SH-SY5Y (cell line): ENCODE results near the gene ZBED4.

Source experiments
- GATA2 ChIP-seq: IDR thresholded peaks from 2 replicates; pipeline ENCODE4 v1.6.1; 2011; ENCODE audit warnings: mild to moderate bottlenecking, low read depth, low read length
- GATA3 ChIP-seq: IDR thresholded peaks from 2 replicates; pipeline ENCODE4 v1.6.1; 2011; ENCODE audit warnings: low read depth, mild to moderate bottlenecking, low read length, moderate library complexity

The ZBED4 gene

GRCh38 chr22:49907807-49908206, 54.2 kb downstream of the ZBED4 start:
- no peak for TF ChIP-seq GATA3
- TF ChIP-seq GATA2 = no peak

- TF ChIP-seq GATA2 (no peak), GATA3 (no peak)
Observed at GRCh38 chr22:49909476-49910205, 56.0 kb downstream of the ZBED4 start.

DNA sequence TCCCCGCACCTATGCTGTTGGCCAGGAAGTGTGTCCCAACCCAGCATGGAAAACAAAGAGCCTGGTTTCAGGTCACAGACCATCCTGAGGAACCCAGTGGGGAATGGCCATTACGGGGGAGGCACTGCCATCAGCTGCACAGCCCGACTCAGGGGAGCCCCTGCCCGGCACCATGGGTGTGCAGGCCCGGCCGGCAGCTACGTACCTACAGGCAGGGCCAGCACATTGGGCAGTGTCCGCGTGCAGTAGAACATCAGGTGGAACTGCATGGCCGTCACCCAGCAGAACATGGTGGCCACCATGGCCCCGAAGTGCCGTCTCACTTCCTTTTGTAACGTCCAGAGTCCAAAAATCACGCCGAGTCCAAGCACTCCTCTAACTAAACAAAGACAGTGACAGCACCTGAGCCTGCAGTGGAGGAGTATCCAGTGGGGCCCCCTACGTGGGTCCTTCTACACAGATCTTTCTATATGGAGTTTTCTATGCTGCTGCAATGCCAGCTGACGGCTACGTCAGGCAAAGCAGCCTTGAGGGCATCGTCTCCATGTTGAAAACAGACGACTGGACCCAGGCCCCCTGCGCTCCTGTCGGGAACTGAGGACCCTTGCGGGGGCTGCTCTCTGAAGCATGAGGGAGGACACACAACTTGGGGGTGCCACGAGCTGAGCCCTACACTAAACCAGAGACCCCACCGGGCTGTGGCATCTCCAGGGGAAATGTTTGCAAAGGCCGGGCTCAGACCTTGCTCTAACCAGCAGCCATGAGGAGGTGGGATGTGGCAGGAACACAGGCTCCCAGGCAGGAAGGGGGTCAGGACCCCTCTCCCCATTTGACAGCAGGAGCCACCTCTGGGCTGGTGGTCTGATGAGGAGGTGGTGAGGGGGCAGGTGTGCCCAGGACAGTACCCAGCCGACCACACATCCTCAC, 56.8 kb downstream of the ZBED4 start:
- TF ChIP-seq GATA2 = no peak
- TF ChIP-seq GATA3 = no peak

- TF ChIP-seq GATA3 (no peak), GATA2 (no peak)
Observed at GRCh38 chr22:49911881-49912625, 58.4 kb downstream of the ZBED4 start.

DNA sequence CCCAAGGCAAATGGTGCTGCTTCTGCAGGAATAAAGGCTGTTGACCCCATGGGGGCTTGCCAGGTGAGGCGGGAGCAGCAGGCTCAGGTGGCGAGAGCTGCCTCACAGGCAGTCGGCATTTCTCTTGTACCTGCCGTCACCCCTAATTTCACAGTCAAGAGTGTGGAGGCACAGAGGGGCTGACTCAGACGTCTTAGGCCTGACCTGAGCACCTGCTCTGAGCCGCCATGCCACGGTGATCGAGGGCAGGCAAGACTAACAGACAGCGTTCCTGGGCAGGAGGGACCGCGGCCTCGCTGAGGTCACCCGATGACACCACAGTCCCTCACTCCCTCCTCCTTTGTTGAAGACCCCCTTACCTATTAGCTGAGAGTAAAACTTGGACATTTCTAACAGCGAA, 59.4 kb downstream of the ZBED4 start:
- TF ChIP-seq GATA3 = no peak
- TF ChIP-seq GATA2 = no peak

DNA sequence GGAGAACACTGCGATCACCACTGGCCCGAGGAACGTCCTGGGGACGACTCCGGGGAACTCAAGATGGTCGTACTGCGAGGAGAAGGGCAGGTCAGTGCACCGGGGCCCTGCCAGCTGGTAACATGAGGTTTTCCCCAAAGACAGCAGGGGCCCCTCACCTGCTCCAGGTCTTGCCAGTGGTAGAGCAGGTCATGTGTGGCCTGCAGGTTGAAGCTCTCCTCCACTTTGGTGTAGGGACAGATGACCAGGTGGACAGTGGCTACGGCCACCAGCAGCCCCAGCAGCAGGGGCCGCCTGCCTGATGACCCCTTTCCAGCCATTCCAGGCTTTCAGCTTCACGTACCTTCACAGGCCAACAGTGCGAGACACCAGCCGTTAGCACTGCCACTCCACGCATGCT, 59.8 kb downstream of the ZBED4 start:
- no peak for TF ChIP-seq GATA3
- no peak for TF ChIP-seq GATA2

- TF ChIP-seq GATA3 (no peak), GATA2 (no peak)
Observed at GRCh38 chr22:49914256-49914655, 60.6 kb downstream of the ZBED4 start.

GRCh38 chr22:49915610-49916009, 62.0 kb downstream of the ZBED4 start:
- TF ChIP-seq GATA3 (no peak), GATA2 (no peak)

- TF ChIP-seq GATA3 (no peak), GATA2 (no peak)
Observed at GRCh38 chr22:49916831-49917230, 63.2 kb downstream of the ZBED4 start.

- TF ChIP-seq GATA3 = no peak
- TF ChIP-seq GATA2 = no peak; the same call in 1 of the 2 replicates
Observed at GRCh38 chr22:49917974-49918910, 64.6 kb downstream of the ZBED4 start, which contains the start of the genes ALG12 and CRELD2. Gene ALG12, minus strand, starts transcription at chr22:49918438. Its CDS starts 4,673 bp downstream, at chr22:49913765. Gene CRELD2, plus strand, starts transcription at chr22:49918634. Its CDS starts 136 bp downstream, at chr22:49918770.

DNA sequence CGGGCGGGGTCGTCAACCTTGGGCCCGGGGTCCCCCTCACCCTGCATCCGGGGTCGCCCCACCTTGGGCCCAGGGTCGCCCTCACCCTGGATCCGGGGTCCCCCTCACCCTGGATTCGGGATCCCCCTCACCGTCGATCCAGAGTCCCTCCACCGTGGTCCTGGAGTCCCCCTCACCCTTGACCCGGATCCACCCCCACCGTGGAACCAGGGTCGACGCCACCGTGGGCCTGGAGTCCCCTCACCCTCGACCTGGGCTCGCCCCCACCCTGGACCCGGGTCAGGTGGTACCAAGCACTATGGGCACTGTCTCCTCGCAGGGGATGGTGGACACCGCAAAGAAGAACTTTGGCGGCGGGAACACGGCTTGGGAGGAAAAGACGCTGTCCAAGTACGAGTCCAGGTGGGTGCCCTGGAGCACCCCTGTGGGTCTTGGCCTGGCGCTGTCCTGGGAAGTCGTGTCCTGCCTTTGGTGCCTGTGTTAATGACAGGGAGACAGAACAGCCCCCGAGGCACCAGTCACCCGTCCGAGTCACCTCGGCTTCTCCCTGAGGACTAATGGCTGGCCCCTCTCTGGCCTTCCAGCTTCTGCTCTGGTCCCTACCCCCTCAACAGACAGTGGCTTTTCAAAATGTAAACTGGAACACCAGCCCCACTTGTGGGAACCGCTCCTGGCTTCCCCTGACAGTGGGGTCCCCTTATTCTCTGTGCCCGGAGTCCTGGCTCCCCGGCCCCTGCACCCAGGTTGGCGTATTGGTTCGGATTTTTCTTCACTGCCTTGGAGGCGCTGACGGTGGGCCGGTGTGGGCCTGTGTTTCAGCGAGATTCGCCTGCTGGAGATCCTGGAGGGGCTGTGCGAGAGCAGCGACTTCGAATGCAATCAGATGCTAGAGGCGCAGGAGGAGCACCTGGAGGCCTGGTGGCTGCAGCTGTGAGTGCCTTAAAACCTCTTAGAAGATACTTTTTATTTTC, 65.6 kb downstream of the ZBED4 start:
- no peak for TF ChIP-seq GATA3
- no peak for TF ChIP-seq GATA2

- no peak for TF ChIP-seq GATA2
- TF ChIP-seq GATA3 = no peak
Observed at GRCh38 chr22:49920859-49921258, 67.2 kb downstream of the ZBED4 start.
